Suprapubic skin (tissue), 4 donors: ENCODE results near the gene PDHX. TPM values are rescaled to one million over a fixed set of nuclear protein-coding genes. Genes with fewer than 3 reads are reported as not detected.

Source experiments
- DNase-seq, 2 donors: peaks; one replicate each; pipeline ENCODE4 v3.0.0-alpha.2; 2019; ENCODE audit warnings: low spot score in 2 of 2
- H3K27ac ChIP-seq: fragments of 200-600 bp; sonication (generic); one replicate; pipeline ENCODE4 v1.5.1; 2019
- H3K27me3 ChIP-seq: fragments of 200-600 bp; sonication (generic); one replicate; pipeline ENCODE4 v1.5.1; 2019
- H3K36me3 ChIP-seq: fragments of 200-600 bp; sonication (generic); one replicate; pipeline ENCODE4 v1.5.1; 2019
- H3K4me1 ChIP-seq: fragments of 200-600 bp; sonication (generic); one replicate; pipeline ENCODE4 v1.5.1; 2019
- H3K4me3 ChIP-seq: fragments of 200-600 bp; sonication (generic); one replicate; pipeline ENCODE4 v1.5.1; 2019; ENCODE audit warnings: mild to moderate bottlenecking
- H3K9me3 ChIP-seq: fragments of 200-600 bp; sonication (generic); one replicate; pipeline ENCODE4 v1.5.1; 2019
- EP300 ChIP-seq: sonication (generic); formaldehyde crosslinking; IDR thresholded peaks from one replicate; pipeline ENCODE4 v1.6.1; 2017; ENCODE audit warnings: antibody characterized with exemption
- POLR2A ChIP-seq, 2 donors: fragments of 450-650 bp; IDR thresholded peaks; one replicate each; pipeline ENCODE4 v1.6.1; 2017; ENCODE audit warnings: antibody characterized with exemption in 2 of 2, mild to moderate bottlenecking in 2 of 2, moderate library complexity in 2 of 2
- POLR2AphosphoS5 ChIP-seq, 3 donors: sonication (generic); formaldehyde crosslinking; IDR thresholded peaks; one replicate each; pipeline ENCODE4 v1.6.1; 2017; ENCODE audit warnings: antibody characterized with exemption in 3 of 3
- WGBS: methylation state at CpG from one replicate; pipeline ENCODE4 v1.1.5; 2018; 5-methylcytosine and 5-hydroxymethylcytosine counted together
- total RNA-seq, 4 donors: library from RNA; depleted of rRNA; stranded (reverse); fragments of >200 nt; gene quantifications; one replicate each; pipeline ENCODE4 v1.1.0, GENCODE V29; 2016
- TF ChIP-seq, protein P1 (sequence below), 2 donors: fragments of 200-600 bp in 1 of 2; fragments of 450-650 bp in 1 of 2; sonication (generic) in 1 of 2; IDR thresholded peaks; one replicate each; pipeline ENCODE4 v1.5.1; 2016 to 2019; ENCODE audit warnings: antibody characterized with exemption in 2 of 2, mild to moderate bottlenecking in 1 of 2, moderate library complexity in 1 of 2

Gene PDHX
- total RNA-seq, 4 donors from 2014 or later = 19.7 to 37.7 (median 23.8) TPM

- Histone ChIP-seq H3K4me3 (no peak overlapping the region), H3K9me3 (no peaks in the 10 kb centered on the region), H3K4me1 (peaks cover 48% of the 10 kb centered on the region), H3K36me3 (no peaks in the 10 kb centered on the region), H3K27me3 (no peaks in the 10 kb centered on the region), H3K27ac (peak overlapping the region; percentile 61)
- WGBS = 49% methylated on average over 4 of the region's 4 CpGs
- TF ChIP-seq POLR2A (IDR thresholded peaks at IDR 0.05) = no peak
- no peak for TF ChIP-seq EP300
- no peak for TF ChIP-seq POLR2AphosphoS5 (IDR thresholded peaks at IDR 0.05)
- TF ChIP-seq, protein P1, sequence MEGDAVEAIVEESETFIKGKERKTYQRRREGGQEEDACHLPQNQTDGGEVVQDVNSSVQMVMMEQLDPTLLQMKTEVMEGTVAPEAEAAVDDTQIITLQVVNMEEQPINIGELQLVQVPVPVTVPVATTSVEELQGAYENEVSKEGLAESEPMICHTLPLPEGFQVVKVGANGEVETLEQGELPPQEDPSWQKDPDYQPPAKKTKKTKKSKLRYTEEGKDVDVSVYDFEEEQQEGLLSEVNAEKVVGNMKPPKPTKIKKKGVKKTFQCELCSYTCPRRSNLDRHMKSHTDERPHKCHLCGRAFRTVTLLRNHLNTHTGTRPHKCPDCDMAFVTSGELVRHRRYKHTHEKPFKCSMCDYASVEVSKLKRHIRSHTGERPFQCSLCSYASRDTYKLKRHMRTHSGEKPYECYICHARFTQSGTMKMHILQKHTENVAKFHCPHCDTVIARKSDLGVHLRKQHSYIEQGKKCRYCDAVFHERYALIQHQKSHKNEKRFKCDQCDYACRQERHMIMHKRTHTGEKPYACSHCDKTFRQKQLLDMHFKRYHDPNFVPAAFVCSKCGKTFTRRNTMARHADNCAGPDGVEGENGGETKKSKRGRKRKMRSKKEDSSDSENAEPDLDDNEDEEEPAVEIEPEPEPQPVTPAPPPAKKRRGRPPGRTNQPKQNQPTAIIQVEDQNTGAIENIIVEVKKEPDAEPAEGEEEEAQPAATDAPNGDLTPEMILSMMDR (IDR thresholded peaks at IDR 0.05) = no peak
- DNase-seq = no peak
These were observed 88.8 kb downstream of the PDHX start for GRCh38 chr11:35005141-35005780.

DNA sequence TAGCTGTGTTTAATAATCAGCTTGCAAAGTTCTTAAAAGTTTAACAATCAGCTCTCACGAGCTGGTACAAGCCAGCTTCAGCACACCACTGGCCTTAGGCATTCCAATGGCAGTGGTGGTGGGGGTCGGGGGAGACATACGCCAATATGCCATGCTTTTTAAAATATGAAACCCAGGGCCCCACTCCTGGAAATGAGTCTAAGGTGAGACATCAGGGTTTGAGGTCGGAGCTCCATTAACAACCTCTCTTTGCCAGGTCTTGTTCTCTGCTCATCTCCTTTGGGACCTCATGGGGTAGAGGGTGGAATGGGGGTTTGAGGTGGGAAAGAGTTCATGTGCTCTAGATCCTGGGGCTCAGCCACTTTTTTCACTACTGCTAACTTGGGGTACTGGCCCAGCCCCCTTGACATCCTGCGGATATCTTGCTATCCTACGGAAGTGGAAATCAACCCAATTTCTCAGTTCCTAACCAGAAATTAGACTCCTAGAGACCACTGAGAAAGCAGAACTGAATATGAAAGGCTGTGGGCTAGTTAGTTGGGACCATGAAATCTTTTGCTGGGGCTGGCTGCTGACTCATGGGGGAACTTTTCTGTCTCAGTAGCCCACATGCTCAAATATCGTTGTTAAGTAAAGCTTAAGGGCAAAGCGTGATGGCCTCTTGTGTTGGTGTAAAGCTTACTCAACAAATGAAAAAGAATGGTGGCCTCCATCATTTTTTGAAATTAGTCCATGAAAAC is 90.1 kb downstream of the PDHX start:
- peaks cover 52% of the 10 kb centered on the region for H3K4me1 ChIP-seq
- H3K36me3 ChIP-seq = no peaks in the 10 kb centered on the region
- DNase-seq = no peak
- no peak for TF ChIP-seq POLR2AphosphoS5 (IDR thresholded peaks at IDR 0.05)
- TF ChIP-seq POLR2A (IDR thresholded peaks at IDR 0.05) = no peak
- TF ChIP-seq, protein P1 (IDR thresholded peaks at IDR 0.05) = no peak
- TF ChIP-seq EP300 = no peak
- peak overlapping the region; percentile 12 for H3K27ac ChIP-seq
- 77% methylated on average over 8 of the region's 8 CpGs for whole genome bisulfite sequencing
- H3K4me3 ChIP-seq = no peak overlapping the region
- no peaks in the 10 kb centered on the region for H3K27me3 ChIP-seq
- no peaks in the 10 kb centered on the region for H3K9me3 ChIP-seq

GRCh38 chr11:35007277-35007676 is 90.9 kb downstream of the PDHX start:
- H3K36me3 ChIP-seq = no peaks in the 10 kb centered on the region
- TF ChIP-seq, protein P1 (IDR thresholded peaks at IDR 0.05) = no peak
- TF ChIP-seq POLR2A (IDR thresholded peaks at IDR 0.05) (no peak), EP300 (no peak)
- H3K4me1 ChIP-seq = peaks cover 52% of the 10 kb centered on the region
- no peaks in the 10 kb centered on the region for H3K9me3 ChIP-seq
- WGBS = 73% methylated on average over 2 of the region's 2 CpGs
- no peak for DNase-seq
- H3K4me3 ChIP-seq = no peak overlapping the region
- no peak overlapping the region for H3K27ac ChIP-seq
- H3K27me3 ChIP-seq = no peaks in the 10 kb centered on the region

DNA sequence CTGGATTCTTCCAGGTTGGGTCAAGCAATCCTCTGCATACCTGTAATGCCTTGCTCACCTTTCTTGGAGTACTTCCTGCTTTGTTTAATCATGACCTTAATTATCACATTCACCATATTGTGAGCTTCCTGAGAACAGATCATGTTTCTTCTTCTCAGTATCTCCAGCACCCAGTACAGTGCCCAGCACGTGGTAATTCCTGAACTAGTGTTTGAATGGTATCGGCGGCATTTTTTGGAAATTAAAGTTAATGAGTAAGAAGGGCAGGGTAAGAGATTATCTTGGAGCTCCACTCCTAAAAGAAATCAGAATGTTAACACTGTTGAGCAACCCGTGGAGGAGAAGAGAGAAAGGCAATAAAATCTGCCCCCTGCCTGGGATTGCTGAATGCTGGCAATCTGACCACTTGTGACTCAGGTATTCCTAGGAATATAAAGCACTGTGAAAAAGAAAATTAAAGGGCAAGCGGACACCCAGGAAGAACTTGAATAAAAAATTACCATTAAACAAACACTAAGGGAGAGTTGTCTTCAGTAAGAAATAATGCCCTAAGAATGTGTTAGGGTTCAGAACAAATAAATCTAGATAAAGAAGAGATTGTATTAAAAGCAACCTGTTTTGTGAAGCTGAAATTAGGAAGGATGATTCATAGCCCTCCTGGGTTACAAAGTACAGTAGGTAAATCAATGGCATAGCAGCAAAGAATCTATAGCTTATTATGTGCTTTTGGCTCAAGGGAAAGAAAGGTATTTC is 92.9 kb downstream of the PDHX start:
- Histone ChIP-seq H3K27me3 (no peaks in the 10 kb centered on the region), H3K9me3 (no peaks in the 10 kb centered on the region), H3K4me3 (no peak overlapping the region), H3K4me1 (peaks cover 60% of the 10 kb centered on the region), H3K36me3 (no peaks in the 10 kb centered on the region), H3K27ac (peak overlapping the region; percentile 65)
- TF ChIP-seq EP300 (no peak), POLR2AphosphoS5 (IDR thresholded peaks at IDR 0.05) (no peak), POLR2A (IDR thresholded peaks at IDR 0.05) (no peak)
- TF ChIP-seq, protein P1 (IDR thresholded peaks at IDR 0.05) = no peak
- WGBS = 34% methylated on average over 5 of the region's 5 CpGs
- DNase-seq = no peak

GRCh38 chr11:35009944-35010342 is 93.5 kb downstream of the PDHX start:
- Histone ChIP-seq H3K27ac (peak overlapping the region; percentile 65), H3K4me3 (no peak overlapping the region), H3K4me1 (peaks cover 61% of the 10 kb centered on the region), H3K27me3 (no peaks in the 10 kb centered on the region), H3K36me3 (no peaks in the 10 kb centered on the region), H3K9me3 (no peaks in the 10 kb centered on the region)
- TF ChIP-seq, protein P1 (IDR thresholded peaks at IDR 0.05) = no peak
- TF ChIP-seq POLR2AphosphoS5 (IDR thresholded peaks at IDR 0.05) = no peak
- TF ChIP-seq POLR2A (IDR thresholded peaks at IDR 0.05) = no peak
- no peak for TF ChIP-seq EP300
- WGBS = 36% methylated on average over 3 of the region's 3 CpGs
- DNase-seq = no peak
